ENCODE measurements around the gene SMG6.

The SMG6 gene

DNA sequence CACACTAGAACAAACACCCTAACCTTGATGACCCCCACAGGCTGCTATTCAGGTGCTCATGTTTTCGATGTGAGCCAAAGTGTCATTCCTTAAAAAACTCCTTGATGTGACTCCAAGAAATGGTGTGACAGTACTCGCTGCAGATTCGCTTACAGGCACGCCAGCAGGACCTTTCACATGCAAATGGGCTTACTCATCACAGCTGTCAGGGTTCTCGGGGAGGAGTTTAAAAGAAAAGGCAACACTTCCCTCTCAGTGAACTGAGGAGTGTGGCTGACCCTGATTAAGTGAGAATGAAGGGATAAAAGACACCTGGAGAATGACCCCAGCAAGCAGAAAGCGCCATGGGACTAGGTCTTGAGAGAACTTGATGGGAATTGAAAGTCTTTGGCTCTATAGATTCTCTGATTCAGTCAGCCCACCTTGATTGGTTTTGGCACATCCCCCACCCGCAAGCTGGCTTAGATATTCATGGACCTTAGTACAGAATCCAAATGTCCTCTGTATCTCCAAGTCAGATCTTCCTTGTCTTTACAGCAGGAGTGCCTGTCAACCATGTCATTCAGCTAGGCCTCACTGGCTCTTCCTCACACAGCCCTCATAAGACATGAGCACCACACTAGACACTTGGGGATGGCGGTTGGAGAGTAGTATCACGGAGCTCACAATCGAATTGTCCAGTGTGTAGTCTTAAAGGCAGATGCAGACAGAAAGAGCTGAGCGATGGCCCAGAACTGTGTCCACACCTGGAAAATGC is 166.1 kb downstream of the SMG6 start:
- ChIA-PET POLR2A (interaction anchor here (0.6 to 1.1 kb wide), 2 partner anchors 35 to 426 kb away, joined by 3 to 5 read pairs; no protein-coding TSS in a partner anchor), CTCF (interaction anchor here (0.6 to 3.0 kb wide), 9 partner anchors 11 to 215 kb away, joined by 3 to 12 read pairs (median 4); no protein-coding TSS in a partner anchor)
- H3K27ac ChIP-seq (ENCODE audit: extremely low read depth, low read depth, low read length), result peak overlapping the region; percentile 37
- peaks cover 25% of the 10 kb centered on the region for H3K4me1 ChIP-seq (ENCODE audit: control insufficient read depth, insufficient read depth, low read length)
- no peaks in the 10 kb centered on the region for H3K36me3 ChIP-seq (ENCODE audit: control insufficient read depth in 2 of 2, insufficient read depth in 1 of 2, low read length in 2 of 2)
- no peak overlapping the region for H3K4me3 ChIP-seq (ENCODE audit: low read depth, low read length)
- H3K9me3 ChIP-seq (ENCODE audit: control insufficient read depth, insufficient read depth, low read depth, low read length), result no peaks in the 10 kb centered on the region
- TF ChIP-seq, protein P1, sequence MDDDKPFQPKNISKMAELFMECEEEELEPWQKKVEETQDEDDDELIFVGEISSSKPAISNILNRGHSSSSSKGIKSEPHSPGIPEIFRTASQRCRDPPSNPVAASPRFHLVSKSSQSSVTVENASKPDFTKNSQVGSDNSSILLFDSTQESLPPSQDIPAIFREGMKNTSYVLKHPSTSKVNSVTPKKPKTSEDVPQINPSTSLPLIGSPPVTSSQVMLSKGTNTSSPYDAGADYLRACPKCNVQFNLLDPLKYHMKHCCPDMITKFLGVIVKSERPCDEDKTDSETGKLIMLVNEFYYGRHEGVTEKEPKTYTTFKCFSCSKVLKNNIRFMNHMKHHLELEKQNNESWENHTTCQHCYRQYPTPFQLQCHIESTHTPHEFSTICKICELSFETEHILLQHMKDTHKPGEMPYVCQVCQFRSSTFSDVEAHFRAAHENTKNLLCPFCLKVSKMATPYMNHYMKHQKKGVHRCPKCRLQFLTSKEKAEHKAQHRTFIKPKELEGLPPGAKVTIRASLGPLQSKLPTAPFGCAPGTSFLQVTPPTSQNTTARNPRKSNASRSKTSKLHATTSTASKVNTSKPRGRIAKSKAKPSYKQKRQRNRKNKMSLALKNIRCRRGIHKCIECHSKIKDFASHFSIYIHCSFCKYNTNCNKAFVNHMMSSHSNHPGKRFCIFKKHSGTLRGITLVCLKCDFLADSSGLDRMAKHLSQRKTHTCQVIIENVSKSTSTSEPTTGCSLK (tag by site-specific recombination; IDR thresholded peaks at IDR 0.05), result no peak
- peak; percentile 54 for TF ChIP-seq PRDM1 (tag by site-specific recombination; IDR thresholded peaks at IDR 0.05)
- no peak for TF ChIP-seq ZNF473 (tag by site-specific recombination; IDR thresholded peaks at IDR 0.05)

- Histone ChIP-seq H3K27ac (ENCODE audit: extremely low read depth, low read depth, low read length) (no peak overlapping the region), H3K4me3 (ENCODE audit: low read depth, low read length) (no peak overlapping the region), H3K9me3 (ENCODE audit: control insufficient read depth, insufficient read depth, low read depth, low read length) (no peaks in the 10 kb centered on the region), H3K4me1 (ENCODE audit: control insufficient read depth, insufficient read depth, low read length) (peaks cover 25% of the 10 kb centered on the region), H3K36me3 (ENCODE audit: control insufficient read depth in 2 of 2, insufficient read depth in 1 of 2, low read length in 2 of 2) (no peaks in the 10 kb centered on the region)
- ChIA-PET POLR2A (no interaction called here), CTCF (interaction anchor here (0.6 to 2.0 kb wide), 7 partner anchors 10 to 192 kb away, joined by 3 to 5 read pairs (median 4); no protein-coding TSS in a partner anchor)
- TF ChIP-seq ZNF416 (tag by site-specific recombination; IDR thresholded peaks at IDR 0.05) (no peak), PRDM1 (tag by site-specific recombination; IDR thresholded peaks at IDR 0.05) (no peak), PRDM6 (tag by site-specific recombination; IDR thresholded peaks at IDR 0.05) (0 out of 2 replicates have a peak, but pooled peaks have one; percentile 15), ZBTB20 (tag by site-specific recombination; IDR thresholded peaks at IDR 0.05) (no peak), ZEB2 (tag by site-specific recombination; IDR thresholded peaks at IDR 0.05) (peak; percentile 45; the same call in 1 of the 2 replicates), GLIS1 (tag by site-specific recombination; IDR thresholded peaks at IDR 0.05) (peak; percentile 37), SP7 (tag by site-specific recombination; IDR thresholded peaks at IDR 0.05) (0 out of 2 replicates have a peak, but pooled peaks have one; percentile 32), OSR2 (tag by site-specific recombination; IDR thresholded peaks at IDR 0.05) (0 out of 2 replicates have a peak, but pooled peaks have one; percentile 9), ZNF629 (tag by site-specific recombination; IDR thresholded peaks at IDR 0.05) (0 out of 2 replicates have a peak, but pooled peaks have one; percentile 8)
- TF ChIP-seq, protein P2, sequence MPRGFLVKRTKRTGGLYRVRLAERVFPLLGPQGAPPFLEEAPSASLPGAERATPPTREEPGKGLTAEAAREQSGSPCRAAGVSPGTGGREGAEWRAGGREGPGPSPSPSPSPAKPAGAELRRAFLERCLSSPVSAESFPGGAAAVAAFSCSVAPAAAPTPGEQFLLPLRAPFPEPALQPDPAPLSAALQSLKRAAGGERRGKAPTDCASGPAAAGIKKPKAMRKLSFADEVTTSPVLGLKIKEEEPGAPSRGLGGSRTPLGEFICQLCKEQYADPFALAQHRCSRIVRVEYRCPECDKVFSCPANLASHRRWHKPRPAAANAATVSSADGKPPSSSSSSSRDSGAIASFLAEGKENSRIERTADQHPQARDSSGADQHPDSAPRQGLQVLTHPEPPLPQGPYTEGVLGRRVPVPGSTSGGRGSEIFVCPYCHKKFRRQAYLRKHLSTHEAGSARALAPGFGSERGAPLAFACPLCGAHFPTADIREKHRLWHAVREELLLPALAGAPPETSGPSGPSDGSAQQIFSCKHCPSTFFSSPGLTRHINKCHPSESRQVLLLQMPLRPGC (tag by site-specific recombination; IDR thresholded peaks at IDR 0.05), result peak; percentile 44; the same call in 1 of the 2 replicates
- TF ChIP-seq, protein P3, sequence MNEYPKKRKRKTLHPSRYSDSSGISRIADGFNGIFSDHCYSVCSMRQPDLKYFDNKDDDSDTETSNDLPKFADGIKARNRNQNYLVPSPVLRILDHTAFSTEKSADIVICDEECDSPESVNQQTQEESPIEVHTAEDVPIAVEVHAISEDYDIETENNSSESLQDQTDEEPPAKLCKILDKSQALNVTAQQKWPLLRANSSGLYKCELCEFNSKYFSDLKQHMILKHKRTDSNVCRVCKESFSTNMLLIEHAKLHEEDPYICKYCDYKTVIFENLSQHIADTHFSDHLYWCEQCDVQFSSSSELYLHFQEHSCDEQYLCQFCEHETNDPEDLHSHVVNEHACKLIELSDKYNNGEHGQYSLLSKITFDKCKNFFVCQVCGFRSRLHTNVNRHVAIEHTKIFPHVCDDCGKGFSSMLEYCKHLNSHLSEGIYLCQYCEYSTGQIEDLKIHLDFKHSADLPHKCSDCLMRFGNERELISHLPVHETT (tag by site-specific recombination; IDR thresholded peaks at IDR 0.05), result 0 out of 2 replicates have a peak, but pooled peaks have one; percentile 45
Measured at GRCh38 chr17:2136241-2136640, 167.3 kb downstream of the SMG6 start.
